NB4 (cell line): ENCODE data around the gene TEP1.
"Not testable (repeated sequence)": the region's sequence is repeated elsewhere in the genome, so short reads cannot be mapped to it uniquely, and the experiment has no call there.

ENCODE experiments used
- DNase-seq: peaks from one replicate; pipeline ENCODE4 v3.0.0; 2010; ENCODE audit warnings: low read depth
- H3K4me3 ChIP-seq: one replicate; pipeline ENCODE4 v1.5.1; 2011; ENCODE audit warnings: mild to moderate bottlenecking, low read depth, low read length, moderate library complexity
- MYC ChIP-seq: IDR thresholded peaks from 2 replicates; pipeline ENCODE4 v1.6.1; 2011; ENCODE audit warnings: low read depth, low read length
- POLR2A ChIP-seq: IDR thresholded peaks from 2 replicates; pipeline ENCODE4 v1.6.1; 2011; ENCODE audit warnings: mild to moderate bottlenecking; ENCODE audit not compliant: insufficient read length; ENCODE audit errors: extremely low read depth
- TF ChIP-seq, protein P1 (sequence below): IDR thresholded peaks from one replicate; pipeline ENCODE4 v1.5.1; 2012; ENCODE audit warnings: low read depth, low read length
- TF ChIP-seq, protein P2 (sequence below): IDR thresholded peaks from 2 replicates; pipeline ENCODE4 v1.6.1; 2011; ENCODE audit warnings: low read depth, low read length

The TEP1 gene

DNA sequence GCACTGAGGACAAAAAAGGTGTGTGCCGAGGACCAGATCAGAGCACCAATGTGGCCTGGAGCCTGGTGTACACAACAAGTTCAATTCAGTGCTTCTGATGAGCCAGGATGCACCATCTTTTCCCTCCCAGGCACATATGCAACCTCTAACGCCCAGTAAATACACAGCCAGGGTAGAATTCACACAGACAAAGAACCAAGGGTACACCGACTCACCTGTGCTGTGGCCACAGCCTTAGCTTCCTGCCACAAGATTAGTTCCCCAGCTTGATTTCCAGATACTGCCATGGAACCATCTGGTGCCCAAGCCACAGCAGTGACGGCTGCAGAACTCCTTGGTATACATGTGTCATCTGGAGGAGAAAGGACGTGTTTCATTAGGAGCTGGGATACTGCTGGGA lies 40.5 kb downstream of the TEP1 start:
- H3K4me3 ChIP-seq: no peak overlapping the region
- TF ChIP-seq, protein P1, sequence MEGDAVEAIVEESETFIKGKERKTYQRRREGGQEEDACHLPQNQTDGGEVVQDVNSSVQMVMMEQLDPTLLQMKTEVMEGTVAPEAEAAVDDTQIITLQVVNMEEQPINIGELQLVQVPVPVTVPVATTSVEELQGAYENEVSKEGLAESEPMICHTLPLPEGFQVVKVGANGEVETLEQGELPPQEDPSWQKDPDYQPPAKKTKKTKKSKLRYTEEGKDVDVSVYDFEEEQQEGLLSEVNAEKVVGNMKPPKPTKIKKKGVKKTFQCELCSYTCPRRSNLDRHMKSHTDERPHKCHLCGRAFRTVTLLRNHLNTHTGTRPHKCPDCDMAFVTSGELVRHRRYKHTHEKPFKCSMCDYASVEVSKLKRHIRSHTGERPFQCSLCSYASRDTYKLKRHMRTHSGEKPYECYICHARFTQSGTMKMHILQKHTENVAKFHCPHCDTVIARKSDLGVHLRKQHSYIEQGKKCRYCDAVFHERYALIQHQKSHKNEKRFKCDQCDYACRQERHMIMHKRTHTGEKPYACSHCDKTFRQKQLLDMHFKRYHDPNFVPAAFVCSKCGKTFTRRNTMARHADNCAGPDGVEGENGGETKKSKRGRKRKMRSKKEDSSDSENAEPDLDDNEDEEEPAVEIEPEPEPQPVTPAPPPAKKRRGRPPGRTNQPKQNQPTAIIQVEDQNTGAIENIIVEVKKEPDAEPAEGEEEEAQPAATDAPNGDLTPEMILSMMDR: no peak
- TF ChIP-seq MYC: no peak
- TF ChIP-seq, protein P2, sequence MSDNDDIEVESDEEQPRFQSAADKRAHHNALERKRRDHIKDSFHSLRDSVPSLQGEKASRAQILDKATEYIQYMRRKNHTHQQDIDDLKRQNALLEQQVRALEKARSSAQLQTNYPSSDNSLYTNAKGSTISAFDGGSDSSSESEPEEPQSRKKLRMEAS: no peak
- DNase-seq: no peak

DNA sequence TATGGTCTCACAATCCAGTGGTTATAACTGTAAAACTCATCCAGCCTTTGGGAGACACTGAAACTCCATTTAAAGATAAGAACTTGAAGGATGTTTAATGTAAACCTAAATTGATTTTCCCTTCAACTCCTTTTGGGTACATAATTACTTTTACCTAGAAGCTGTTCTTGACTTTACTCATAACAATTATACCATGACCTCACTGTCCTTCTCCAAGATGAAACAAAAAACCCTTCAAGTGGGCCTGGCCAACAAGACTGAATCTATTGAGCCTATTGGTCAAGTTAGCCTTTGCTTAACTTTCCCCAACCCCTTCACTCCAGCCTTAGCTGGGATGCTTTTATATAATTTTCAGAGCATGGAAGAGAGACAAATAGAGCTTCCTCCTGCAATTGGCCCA lies 47.4 kb downstream of the TEP1 start:
- TF ChIP-seq MYC: no peak
- no peak for TF ChIP-seq POLR2A
- TF ChIP-seq, protein P1: no peak
- TF ChIP-seq, protein P2: no peak
- no peak overlapping the region for H3K4me3 ChIP-seq
- DNase-seq: no peak

DNA sequence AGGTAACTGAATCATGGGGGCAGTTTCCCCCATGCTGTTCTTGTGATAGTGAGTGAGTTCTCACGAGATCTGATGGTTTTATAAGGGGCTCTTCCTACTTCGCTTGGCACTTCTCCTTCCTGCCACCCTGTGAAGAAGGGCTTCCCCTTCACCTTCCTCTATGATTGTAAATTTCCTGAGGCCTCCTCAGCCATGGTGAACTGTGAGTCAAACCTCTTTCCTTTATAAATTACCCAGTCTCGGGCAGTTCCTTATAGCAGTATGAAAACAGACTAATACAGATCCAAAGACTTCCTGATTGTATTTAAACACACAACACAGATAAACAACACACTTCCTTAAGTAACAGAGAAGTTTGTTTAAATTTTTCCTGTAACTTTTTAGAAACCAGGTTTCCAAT lies 54.8 kb downstream of the TEP1 start:
- DNase-seq, H3K4me3 ChIP-seq: not testable (repeated sequence)

DNA sequence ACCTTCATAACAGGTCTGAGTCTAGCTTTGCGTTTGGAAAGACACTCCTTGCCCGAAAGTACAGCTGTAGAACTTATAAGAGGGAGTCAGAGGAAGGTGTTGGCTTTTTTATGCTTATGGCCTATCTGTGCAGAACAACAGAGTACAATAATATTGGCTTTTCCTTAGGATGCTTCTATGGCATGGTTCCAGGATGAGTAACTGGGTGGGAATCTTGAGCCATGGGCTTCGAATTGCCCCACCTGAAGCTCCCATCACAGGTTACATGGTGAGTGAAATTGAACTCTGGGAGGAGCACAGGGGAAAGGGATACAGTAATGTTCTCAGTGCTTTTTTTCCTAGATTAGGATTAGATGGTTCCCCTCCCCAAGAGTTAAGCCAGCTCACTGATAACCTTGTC lies 56.9 kb downstream of the TEP1 start:
- no peak overlapping the region for H3K4me3 ChIP-seq
- DNase-seq: no peak
- TF ChIP-seq, protein P1: no peak
- TF ChIP-seq MYC (no peak), POLR2A (no peak)

DNA sequence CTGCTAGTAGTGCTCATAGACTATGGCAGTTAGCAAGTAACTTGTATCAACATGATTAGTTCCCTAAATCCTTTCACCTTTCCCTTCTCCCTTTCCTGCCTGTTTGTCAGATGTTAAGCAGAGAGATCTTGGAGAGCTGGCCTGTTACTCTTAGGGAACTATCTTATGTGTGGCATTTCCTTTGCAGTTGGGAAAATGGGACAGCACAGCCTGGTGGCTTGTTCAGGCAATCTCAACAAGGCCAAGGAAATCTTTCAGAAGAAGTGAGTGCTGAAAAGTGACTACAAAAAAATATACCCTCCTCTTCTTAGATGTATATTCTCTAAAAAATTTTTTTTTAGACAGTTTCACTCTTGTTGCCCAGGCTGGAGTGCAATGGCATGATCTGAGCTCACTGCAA lies 62.4 kb downstream of the TEP1 start:
- no peak overlapping the region for H3K4me3 ChIP-seq
- no peak for DNase-seq
- no peak for TF ChIP-seq POLR2A
- TF ChIP-seq, protein P1: no peak
- TF ChIP-seq MYC: no peak
- TF ChIP-seq, protein P2: no peak

DNA sequence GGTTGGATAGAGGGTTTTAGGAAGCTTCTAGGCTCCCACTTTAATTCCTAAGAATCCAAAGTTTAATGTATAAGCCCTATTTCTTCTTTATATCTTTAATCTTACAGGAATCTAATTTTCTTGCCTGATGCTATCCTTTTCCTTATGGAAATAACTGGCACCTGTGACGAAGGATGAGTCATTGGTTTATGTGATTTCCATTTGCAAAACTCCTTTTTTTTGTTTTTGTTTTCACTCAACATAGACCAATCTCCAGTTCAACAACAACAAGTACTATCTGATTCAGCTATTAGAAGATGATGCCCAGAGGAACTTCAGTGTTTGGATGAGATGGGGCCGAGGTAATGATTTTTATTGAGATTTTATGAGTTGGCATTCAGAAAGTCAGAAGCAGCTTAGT lies 63.0 kb downstream of the TEP1 start:
- H3K4me3 ChIP-seq: no peak overlapping the region
- DNase-seq: no peak
- no peak for TF ChIP-seq POLR2A
- TF ChIP-seq, protein P1: no peak
- TF ChIP-seq, protein P2: no peak
- no peak for TF ChIP-seq MYC

DNA sequence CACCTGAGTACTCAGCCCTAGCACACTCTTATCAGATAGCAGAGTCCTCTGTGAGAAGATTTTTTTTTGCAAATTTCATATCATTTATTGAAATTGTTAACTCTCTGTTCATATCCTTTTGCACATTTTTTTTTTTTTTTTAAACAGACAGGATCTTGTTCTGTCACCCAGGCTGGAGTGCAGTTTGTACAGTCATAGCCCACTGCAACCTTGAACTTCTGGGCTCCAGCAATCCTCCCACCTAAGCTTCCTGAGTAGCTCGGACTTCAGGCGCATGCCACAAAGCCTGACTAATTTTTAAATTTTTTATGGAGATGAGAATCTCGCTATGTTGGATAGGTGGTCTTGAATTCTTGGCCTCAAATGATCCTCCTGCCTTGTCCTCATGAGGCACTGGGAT lies 65.6 kb downstream of the TEP1 start:
- DNase-seq: no peak
- TF ChIP-seq, protein P1: no peak
- TF ChIP-seq POLR2A: no peak
- TF ChIP-seq, protein P2: no peak
- TF ChIP-seq MYC: no peak
- no peak overlapping the region for H3K4me3 ChIP-seq
